GM18505 (cell line): ENCODE data around the gene SNED1.
"Not testable (repeated sequence)": the region's sequence is repeated elsewhere in the genome, so short reads cannot be mapped to it uniquely, and the experiment has no call there.

Experiments
- ATAC-seq: cut with Tn5 transposase; IDR thresholded peaks from one replicate; pipeline ENCODE4 v1.9.1; 2021; ENCODE audit not compliant: unreplicated experiment
- POLR2A ChIP-seq: IDR thresholded peaks from 4 replicates; pipeline ENCODE4 v1.6.1; 2011; ENCODE audit warnings: borderline replicate concordance; ENCODE audit not compliant: insufficient read depth, insufficient read length; ENCODE audit errors: extremely low read depth

The SNED1 gene

GRCh38 chr2:241084856-241085444, 86.5 kb downstream of the SNED1 start:
- ATAC-seq = no peak
- no peak for TF ChIP-seq POLR2A

GRCh38 chr2:241087420-241088268, 89.2 kb downstream of the SNED1 start:
- no peak for TF ChIP-seq POLR2A
- peak; percentile 58 for ATAC-seq

- no peak for ATAC-seq
- TF ChIP-seq POLR2A = no peak
Measured at GRCh38 chr2:241088376-241088775, 90.0 kb downstream of the SNED1 start.

GRCh38 chr2:241088791-241089732, 90.6 kb downstream of the SNED1 start:
- no peak for TF ChIP-seq POLR2A

DNA sequence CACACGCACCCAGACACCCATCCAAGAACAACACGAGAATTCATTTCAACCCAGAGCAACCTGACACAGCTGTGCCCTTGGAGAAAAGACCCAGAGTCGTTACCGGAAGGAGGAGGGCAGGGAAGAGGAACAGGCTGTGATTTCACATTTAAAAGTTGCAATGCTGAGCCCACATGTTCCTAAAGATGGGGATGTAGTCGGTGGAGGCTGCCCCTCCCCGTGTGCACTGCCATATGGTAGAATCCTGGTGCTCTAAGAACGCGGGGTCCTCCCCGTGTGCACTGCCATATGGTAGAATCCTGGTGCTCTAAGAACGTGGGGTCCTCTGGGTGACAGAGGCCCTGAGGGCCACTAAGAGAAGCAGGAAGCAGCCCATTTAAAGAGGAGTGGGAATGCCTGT, 92.8 kb downstream of the SNED1 start:
- ATAC-seq = no peak
- TF ChIP-seq POLR2A = peak; percentile 6

More at GRCh38 chr2:241088791-241089732, 90.6 kb downstream of the SNED1 start:
- ATAC-seq = no peak

GRCh38 chr2:241091734-241092445, 93.5 kb downstream of the SNED1 start:
- no peak for ATAC-seq
- no peak for TF ChIP-seq POLR2A

GRCh38 chr2:241092677-241093076, 94.3 kb downstream of the SNED1 start:
- TF ChIP-seq POLR2A = no peak
- no peak for ATAC-seq

DNA sequence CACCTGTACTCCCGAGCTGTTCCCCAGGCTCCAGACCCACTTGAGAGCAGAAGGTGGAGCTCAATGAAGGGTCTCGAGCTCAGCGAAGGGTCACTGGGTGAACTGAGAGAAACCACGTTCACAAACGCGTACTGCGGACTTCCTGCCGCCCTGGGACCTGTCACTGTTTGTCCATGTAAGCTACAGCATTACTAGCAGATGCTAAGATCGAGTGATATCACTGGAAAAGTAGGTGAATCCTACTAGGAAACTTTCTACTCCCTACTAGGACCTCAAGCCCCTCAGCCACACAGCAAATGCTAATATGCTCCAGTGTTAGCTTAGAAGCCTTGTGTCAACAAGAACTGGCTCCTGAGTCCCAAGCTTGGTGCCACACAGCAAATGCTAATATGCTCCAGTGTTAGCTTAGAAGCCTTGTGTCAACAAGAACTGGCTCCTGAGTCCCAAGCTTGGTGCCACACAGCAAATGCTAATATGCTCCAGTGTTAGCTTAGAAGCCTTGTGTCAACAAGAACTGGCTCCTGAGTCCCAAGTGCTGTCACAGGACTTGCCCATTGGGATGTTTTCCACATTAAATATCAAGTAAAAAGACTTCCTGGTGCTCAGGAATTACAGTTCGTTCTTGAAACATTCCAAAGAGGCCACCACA, 94.8 kb downstream of the SNED1 start:
- ATAC-seq = not testable (repeated sequence)

GRCh38 chr2:241094172-241094571, 95.8 kb downstream of the SNED1 start:
- TF ChIP-seq POLR2A = no peak
- no peak for ATAC-seq

DNA sequence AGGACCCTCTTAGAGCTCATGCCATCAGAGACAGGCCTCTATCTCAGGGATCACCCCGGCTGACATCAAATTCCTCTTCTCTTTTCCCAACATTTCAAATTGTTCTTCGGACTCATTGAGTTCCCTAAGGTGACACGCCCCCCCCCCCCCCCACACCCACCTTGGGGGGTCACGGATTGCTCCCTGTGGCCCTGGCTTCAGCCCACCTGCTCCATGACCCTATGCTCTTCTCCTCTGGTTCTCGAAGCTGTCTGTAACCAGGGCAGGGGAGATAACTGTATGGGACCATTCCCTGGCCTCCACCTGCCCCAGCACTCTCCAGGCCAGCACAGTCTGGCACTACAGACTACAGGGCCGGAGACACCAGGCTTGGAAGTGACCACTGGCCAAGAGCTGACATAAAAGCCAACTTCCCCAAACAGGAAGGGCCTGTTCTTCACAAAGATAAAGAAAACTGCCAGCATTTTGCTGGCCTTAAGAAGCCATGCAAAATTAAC, 96.6 kb downstream of the SNED1 start:
- no peak for TF ChIP-seq POLR2A
- ATAC-seq = no peak

GRCh38 chr2:241095594-241096290, 97.3 kb downstream of the SNED1 start:
- ATAC-seq = no peak
- TF ChIP-seq POLR2A = no peak

DNA sequence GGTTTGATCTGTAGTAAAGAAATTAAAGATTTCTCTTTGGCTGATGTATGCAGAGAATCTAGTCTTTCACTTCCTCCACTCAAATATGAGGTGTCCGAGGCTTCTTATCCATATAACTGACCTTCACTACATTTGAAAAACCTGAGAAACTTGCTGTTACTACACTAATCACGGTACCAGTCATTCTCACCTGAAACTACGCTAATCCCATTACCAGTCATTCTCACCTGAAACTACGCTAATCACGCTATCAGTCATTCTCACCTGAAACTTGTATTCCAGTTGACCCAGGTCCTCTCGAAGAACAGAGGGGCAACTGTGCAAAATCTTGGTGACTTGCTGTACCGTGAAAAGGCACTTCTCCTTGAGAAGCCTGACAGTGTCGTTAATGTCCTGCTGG, 98.6 kb downstream of the SNED1 start:
- TF ChIP-seq POLR2A = peak; percentile 40
- ATAC-seq = no peak

- no peak for ATAC-seq
- TF ChIP-seq POLR2A = no peak
Measured at GRCh38 chr2:241099246-241099645, 100.8 kb downstream of the SNED1 start.
